GM15510 (cell line): ENCODE data around the gene UQCC5.

Experiments used
- POLR2A ChIP-seq: IDR thresholded peaks from 3 replicates; pipeline ENCODE4 v1.6.1; 2011; ENCODE audit warnings: borderline replicate concordance; ENCODE audit not compliant: insufficient read length; ENCODE audit errors: extremely low read depth

The UQCC5 gene

GRCh38 chr3:52495777-52496602 is 40.4 kb upstream of the UQCC5 start:
- no peak for TF ChIP-seq POLR2A

- no peak for TF ChIP-seq POLR2A
Measured at GRCh38 chr3:52498137-52499054, 38.0 kb upstream of the UQCC5 start.

GRCh38 chr3:52501046-52501445 is 35.4 kb upstream of the UQCC5 start:
- TF ChIP-seq POLR2A, result no peak

GRCh38 chr3:52502001-52502400 is 34.4 kb upstream of the UQCC5 start:
- no peak for TF ChIP-seq POLR2A

- no peak for TF ChIP-seq POLR2A
Measured at GRCh38 chr3:52502808-52503350, 33.5 kb upstream of the UQCC5 start.

- TF ChIP-seq POLR2A, result no peak
Measured at GRCh38 chr3:52503788-52504424, 32.5 kb upstream of the UQCC5 start.

GRCh38 chr3:52504977-52505376 is 31.4 kb upstream of the UQCC5 start:
- no peak for TF ChIP-seq POLR2A

- no peak for TF ChIP-seq POLR2A
Measured at GRCh38 chr3:52506266-52506966, 30.0 kb upstream of the UQCC5 start.

GRCh38 chr3:52507359-52507758 is 29.0 kb upstream of the UQCC5 start:
- TF ChIP-seq POLR2A, result no peak

GRCh38 chr3:52509753-52510328 is 26.6 kb upstream of the UQCC5 start:
- no peak for TF ChIP-seq POLR2A

GRCh38 chr3:52511509-52511908 is 24.9 kb upstream of the UQCC5 start:
- no peak for TF ChIP-seq POLR2A

GRCh38 chr3:52512105-52512504 is 24.3 kb upstream of the UQCC5 start:
- TF ChIP-seq POLR2A, result no peak

GRCh38 chr3:52512727-52513126 is 23.7 kb upstream of the UQCC5 start:
- TF ChIP-seq POLR2A, result no peak

- no peak for TF ChIP-seq POLR2A
Measured at GRCh38 chr3:52513281-52513680, 23.1 kb upstream of the UQCC5 start.
